PC-3 (cell line): ENCODE results near the gene LIN9.

Experiments used
- EZH2 ChIP-seq: fragments of 300-600 bp; sonication (generic); IDR thresholded peaks from one replicate; pipeline ENCODE4 v1.6.1; 2017; ENCODE audit warnings: antibody characterized with exemption, mild to moderate bottlenecking, low read length; ENCODE audit not compliant: unreplicated experiment
- TF ChIP-seq, protein P1 (sequence below): fragments of 300-600 bp; sonication (generic); conservative IDR thresholded peaks from 2 replicates; pipeline ENCODE4 v1.5.1; 2017; ENCODE audit warnings: antibody characterized with exemption, low read depth, mild to moderate bottlenecking, low read length

GRCh38 chr1:226195144-226195543 is 113.8 kb downstream of the LIN9 start:
- TF ChIP-seq, protein P1, sequence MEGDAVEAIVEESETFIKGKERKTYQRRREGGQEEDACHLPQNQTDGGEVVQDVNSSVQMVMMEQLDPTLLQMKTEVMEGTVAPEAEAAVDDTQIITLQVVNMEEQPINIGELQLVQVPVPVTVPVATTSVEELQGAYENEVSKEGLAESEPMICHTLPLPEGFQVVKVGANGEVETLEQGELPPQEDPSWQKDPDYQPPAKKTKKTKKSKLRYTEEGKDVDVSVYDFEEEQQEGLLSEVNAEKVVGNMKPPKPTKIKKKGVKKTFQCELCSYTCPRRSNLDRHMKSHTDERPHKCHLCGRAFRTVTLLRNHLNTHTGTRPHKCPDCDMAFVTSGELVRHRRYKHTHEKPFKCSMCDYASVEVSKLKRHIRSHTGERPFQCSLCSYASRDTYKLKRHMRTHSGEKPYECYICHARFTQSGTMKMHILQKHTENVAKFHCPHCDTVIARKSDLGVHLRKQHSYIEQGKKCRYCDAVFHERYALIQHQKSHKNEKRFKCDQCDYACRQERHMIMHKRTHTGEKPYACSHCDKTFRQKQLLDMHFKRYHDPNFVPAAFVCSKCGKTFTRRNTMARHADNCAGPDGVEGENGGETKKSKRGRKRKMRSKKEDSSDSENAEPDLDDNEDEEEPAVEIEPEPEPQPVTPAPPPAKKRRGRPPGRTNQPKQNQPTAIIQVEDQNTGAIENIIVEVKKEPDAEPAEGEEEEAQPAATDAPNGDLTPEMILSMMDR: no peak
- no peak for TF ChIP-seq EZH2
